ENCODE measurements around the gene TTC9C.
A peak's percentile ranks its signal among the peaks of the same experiment; 100 is the strongest.
"Not testable (repeated sequence)": the region's sequence is repeated elsewhere in the genome, so short reads cannot be mapped to it uniquely, and the experiment has no call there.

The TTC9C gene

GRCh38 chr11:62703921-62704320 is 24.4 kb upstream of the TTC9C start:
- H3K4me2 ChIP-seq (ENCODE audit: low read depth, low read length, poor library complexity, severe bottlenecking); H3K4me3 ChIP-seq (ENCODE audit: insufficient read depth, low read length, poor library complexity, severe bottlenecking); H3K79me2 ChIP-seq (ENCODE audit: insufficient read depth, low read length); H3K9me3 ChIP-seq (ENCODE audit: insufficient read depth, low read length); H4K20me1 ChIP-seq (ENCODE audit: low read depth, low read length); H3K27me3 ChIP-seq (ENCODE audit: low read length); H3K27ac ChIP-seq (ENCODE audit: low read depth, low read length); H3K9me2 ChIP-seq (replicated peaks; ENCODE audit: insufficient read depth, low read length); H2AFZ ChIP-seq (ENCODE audit: low read depth, low read length, severe bottlenecking); H3K9ac ChIP-seq (ENCODE audit: low read length); H3K36me3 ChIP-seq (ENCODE audit: low read length): not testable (repeated sequence)
- H3F3A ChIP-seq (ENCODE audit: insufficient read depth): peaks cover 12% of the 10 kb centered on the region; the same call in 1 of the 2 replicates

- Histone ChIP-seq H3K9me2 (replicated peaks; ENCODE audit: insufficient read depth, low read length) (no peaks in the 10 kb centered on the region), H4K20me1 (ENCODE audit: low read depth, low read length) (no peaks in the 10 kb centered on the region), H3K27ac (ENCODE audit: low read depth, low read length) (no peak overlapping the region), H3K9me3 (ENCODE audit: insufficient read depth, low read length) (no peaks in the 10 kb centered on the region), H3K4me2 (ENCODE audit: low read depth, low read length, poor library complexity, severe bottlenecking) (peak overlapping the region; percentile 69), H2AFZ (ENCODE audit: low read depth, low read length, severe bottlenecking) (no peak overlapping the region), H3K79me2 (ENCODE audit: insufficient read depth, low read length) (no peaks in the 10 kb centered on the region), H3K36me3 (ENCODE audit: low read length) (no peaks in the 10 kb centered on the region; the same call in 1 of the 2 replicates), H3K9ac (ENCODE audit: low read length) (peak overlapping the region; percentile 56), H3F3A (ENCODE audit: insufficient read depth) (peaks cover 12% of the 10 kb centered on the region; the same call in 1 of the 2 replicates), H3K4me3 (ENCODE audit: insufficient read depth, low read length, poor library complexity, severe bottlenecking) (peak overlapping the region; percentile 60), H3K27me3 (ENCODE audit: low read length) (no peaks in the 10 kb centered on the region)
- TF ChIP-seq, protein P1, sequence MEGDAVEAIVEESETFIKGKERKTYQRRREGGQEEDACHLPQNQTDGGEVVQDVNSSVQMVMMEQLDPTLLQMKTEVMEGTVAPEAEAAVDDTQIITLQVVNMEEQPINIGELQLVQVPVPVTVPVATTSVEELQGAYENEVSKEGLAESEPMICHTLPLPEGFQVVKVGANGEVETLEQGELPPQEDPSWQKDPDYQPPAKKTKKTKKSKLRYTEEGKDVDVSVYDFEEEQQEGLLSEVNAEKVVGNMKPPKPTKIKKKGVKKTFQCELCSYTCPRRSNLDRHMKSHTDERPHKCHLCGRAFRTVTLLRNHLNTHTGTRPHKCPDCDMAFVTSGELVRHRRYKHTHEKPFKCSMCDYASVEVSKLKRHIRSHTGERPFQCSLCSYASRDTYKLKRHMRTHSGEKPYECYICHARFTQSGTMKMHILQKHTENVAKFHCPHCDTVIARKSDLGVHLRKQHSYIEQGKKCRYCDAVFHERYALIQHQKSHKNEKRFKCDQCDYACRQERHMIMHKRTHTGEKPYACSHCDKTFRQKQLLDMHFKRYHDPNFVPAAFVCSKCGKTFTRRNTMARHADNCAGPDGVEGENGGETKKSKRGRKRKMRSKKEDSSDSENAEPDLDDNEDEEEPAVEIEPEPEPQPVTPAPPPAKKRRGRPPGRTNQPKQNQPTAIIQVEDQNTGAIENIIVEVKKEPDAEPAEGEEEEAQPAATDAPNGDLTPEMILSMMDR (IDR thresholded peaks at IDR 0.05; ENCODE audit: insufficient read depth, low read length, poor library complexity, severe bottlenecking): no peak
- no peak for TF ChIP-seq EZH2phosphoT487 (conservative IDR thresholded peaks at IDR 0.05; ENCODE audit: low read length)
Measured at GRCh38 chr11:62705413-62705812, 22.9 kb upstream of the TTC9C start.

GRCh38 chr11:62705880-62706849 is 22.1 kb upstream of the TTC9C start:
- Histone ChIP-seq H3K4me3 (ENCODE audit: insufficient read depth, low read length, poor library complexity, severe bottlenecking) (peak overlapping the region; percentile 60), H4K20me1 (ENCODE audit: low read depth, low read length) (no peaks in the 10 kb centered on the region), H3F3A (ENCODE audit: insufficient read depth) (peaks cover 12% of the 10 kb centered on the region; the same call in 1 of the 2 replicates), H3K36me3 (ENCODE audit: low read length) (no peaks in the 10 kb centered on the region; the same call in 1 of the 2 replicates), H3K9ac (ENCODE audit: low read length) (peak overlapping the region; percentile 56), H3K79me2 (ENCODE audit: insufficient read depth, low read length) (no peaks in the 10 kb centered on the region), H3K9me2 (replicated peaks; ENCODE audit: insufficient read depth, low read length) (no peaks in the 10 kb centered on the region), H3K27me3 (ENCODE audit: low read length) (no peaks in the 10 kb centered on the region), H3K4me2 (ENCODE audit: low read depth, low read length, poor library complexity, severe bottlenecking) (peak overlapping the region; percentile 69), H3K9me3 (ENCODE audit: insufficient read depth, low read length) (no peaks in the 10 kb centered on the region), H2AFZ (ENCODE audit: low read depth, low read length, severe bottlenecking) (peak overlapping the region; percentile 37), H3K27ac (ENCODE audit: low read depth, low read length) (no peak overlapping the region)
- no peak for TF ChIP-seq EZH2phosphoT487 (conservative IDR thresholded peaks at IDR 0.05; ENCODE audit: low read length)
- TF ChIP-seq, protein P1 (IDR thresholded peaks at IDR 0.05; ENCODE audit: insufficient read depth, low read length, poor library complexity, severe bottlenecking): no peak

- Histone ChIP-seq H3K4me3 (ENCODE audit: insufficient read depth, low read length, poor library complexity, severe bottlenecking) (no peak overlapping the region), H3F3A (ENCODE audit: insufficient read depth) (peaks cover 12% of the 10 kb centered on the region; the same call in 1 of the 2 replicates), H3K4me2 (ENCODE audit: low read depth, low read length, poor library complexity, severe bottlenecking) (peak overlapping the region; percentile 69), H3K36me3 (ENCODE audit: low read length) (peaks cover 4% of the 10 kb centered on the region), H3K27me3 (ENCODE audit: low read length) (no peaks in the 10 kb centered on the region), H3K9me2 (replicated peaks; ENCODE audit: insufficient read depth, low read length) (no peaks in the 10 kb centered on the region), H4K20me1 (ENCODE audit: low read depth, low read length) (no peaks in the 10 kb centered on the region), H3K9ac (ENCODE audit: low read length) (peak overlapping the region; percentile 56; the same call in 1 of the 2 replicates), H2AFZ (ENCODE audit: low read depth, low read length, severe bottlenecking) (no peak overlapping the region), H3K79me2 (ENCODE audit: insufficient read depth, low read length) (no peaks in the 10 kb centered on the region), H3K9me3 (ENCODE audit: insufficient read depth, low read length) (no peaks in the 10 kb centered on the region), H3K27ac (ENCODE audit: low read depth, low read length) (no peak overlapping the region)
- TF ChIP-seq EZH2phosphoT487 (conservative IDR thresholded peaks at IDR 0.05; ENCODE audit: low read length): no peak
- TF ChIP-seq, protein P1 (IDR thresholded peaks at IDR 0.05; ENCODE audit: insufficient read depth, low read length, poor library complexity, severe bottlenecking): no peak
Measured at GRCh38 chr11:62706850-62707247, 21.4 kb upstream of the TTC9C start.
